Dedifferentiated amniotic fluid mesenchymal stem cell (primary cell): Measurements from ENCODE around the gene RNU1-2.
"Not testable (repeated sequence)": the region's sequence is repeated elsewhere in the genome, so short reads cannot be mapped to it uniquely, and the experiment has no call there.

ENCODE experiments used
- DNase-seq: peaks from one replicate; pipeline ENCODE4 v3.0.0-alpha.2; 2016; ENCODE audit errors: extremely low spot score

Gene RNU1-2

DNA sequence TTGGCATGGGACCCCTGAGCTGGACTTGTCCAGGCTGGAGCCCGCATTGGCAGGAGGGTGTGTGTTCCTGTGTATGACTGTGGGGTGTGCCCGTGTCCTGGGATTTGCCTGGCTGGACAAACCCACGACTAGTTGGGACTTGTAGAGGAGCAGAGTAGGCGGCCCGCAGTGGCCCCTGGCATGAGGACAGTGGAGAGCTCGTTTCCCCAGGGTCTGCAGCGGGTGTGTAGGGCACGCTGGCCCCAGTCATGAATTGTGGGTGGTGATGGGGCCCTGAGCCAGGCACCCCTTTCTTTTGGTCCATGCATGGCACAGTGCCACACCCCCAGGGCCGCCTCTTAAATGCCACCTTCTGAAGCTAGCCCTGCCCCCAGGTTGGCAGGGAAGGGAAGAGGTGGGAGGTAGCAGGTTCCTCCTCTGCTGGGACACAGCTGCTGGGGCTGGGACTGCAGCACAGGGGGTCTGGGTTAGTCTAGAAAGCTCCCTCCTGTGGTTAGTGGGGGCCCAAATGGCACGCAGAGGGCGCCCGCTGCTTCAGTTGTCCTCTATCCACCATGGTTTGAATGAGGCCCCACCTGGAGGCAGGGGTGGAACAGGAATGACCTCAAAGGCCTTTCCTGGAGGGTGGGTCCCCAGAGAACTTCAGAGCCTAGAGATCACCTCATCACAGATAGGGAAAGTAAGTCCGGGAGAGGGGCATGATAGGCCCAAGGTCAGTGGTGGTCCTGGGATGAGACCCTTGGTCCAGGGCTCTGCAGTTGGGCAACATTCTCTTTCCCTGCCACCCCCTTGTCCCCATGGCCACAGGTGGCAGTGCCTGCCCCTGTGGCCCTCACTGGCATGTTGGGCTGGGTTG, 30.1 kb downstream of the RNU1-2 start:
- DNase-seq = no peak

DNA sequence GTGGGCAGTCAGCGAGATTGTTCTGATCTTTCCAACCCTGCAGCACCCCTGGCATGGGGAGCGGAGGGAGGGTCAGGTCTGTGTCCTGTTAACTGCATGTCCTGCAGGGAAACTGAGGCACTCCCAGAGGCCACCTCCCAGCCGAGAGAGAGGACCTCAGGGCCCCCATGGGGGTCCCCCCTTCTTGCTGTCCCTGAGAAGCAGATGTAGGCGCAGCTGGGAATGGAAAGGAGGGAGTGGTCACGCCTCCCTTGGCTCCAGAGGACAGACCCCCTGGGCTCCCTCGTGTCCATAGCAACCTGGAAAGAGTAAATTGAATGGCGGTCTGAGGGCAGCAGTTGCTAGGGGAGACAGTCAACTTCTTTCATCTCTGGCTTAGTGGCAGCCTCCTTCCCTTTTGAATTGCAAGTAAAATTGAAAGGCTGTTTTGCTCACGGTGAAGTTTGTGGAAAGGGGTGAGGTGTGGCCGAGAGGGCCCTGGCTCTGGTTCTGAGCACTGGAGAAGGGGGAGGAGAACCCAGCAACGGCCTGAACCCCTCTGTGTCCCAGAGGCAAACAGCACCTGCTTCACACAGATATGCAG, 30.8 kb downstream of the RNU1-2 start:
- DNase-seq = no peak

DNA sequence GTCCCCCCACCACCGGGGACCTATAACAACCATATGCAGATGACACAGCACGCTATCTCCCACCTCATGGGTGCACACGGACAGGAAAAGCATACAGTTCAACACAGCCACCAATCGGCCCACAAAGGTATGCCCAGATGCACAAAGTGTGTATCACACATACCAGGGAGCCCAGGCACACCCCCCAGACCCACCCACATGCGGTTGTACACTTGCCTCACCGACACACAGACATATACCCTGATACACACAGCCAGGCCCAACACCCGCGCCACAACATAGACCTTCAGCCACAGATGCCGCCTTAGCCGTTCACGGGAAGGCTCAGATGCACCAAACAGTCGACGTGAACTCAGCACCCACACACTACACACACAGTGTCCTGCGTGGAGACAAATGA, 31.5 kb downstream of the RNU1-2 start:
- no peak for DNase-seq

DNA sequence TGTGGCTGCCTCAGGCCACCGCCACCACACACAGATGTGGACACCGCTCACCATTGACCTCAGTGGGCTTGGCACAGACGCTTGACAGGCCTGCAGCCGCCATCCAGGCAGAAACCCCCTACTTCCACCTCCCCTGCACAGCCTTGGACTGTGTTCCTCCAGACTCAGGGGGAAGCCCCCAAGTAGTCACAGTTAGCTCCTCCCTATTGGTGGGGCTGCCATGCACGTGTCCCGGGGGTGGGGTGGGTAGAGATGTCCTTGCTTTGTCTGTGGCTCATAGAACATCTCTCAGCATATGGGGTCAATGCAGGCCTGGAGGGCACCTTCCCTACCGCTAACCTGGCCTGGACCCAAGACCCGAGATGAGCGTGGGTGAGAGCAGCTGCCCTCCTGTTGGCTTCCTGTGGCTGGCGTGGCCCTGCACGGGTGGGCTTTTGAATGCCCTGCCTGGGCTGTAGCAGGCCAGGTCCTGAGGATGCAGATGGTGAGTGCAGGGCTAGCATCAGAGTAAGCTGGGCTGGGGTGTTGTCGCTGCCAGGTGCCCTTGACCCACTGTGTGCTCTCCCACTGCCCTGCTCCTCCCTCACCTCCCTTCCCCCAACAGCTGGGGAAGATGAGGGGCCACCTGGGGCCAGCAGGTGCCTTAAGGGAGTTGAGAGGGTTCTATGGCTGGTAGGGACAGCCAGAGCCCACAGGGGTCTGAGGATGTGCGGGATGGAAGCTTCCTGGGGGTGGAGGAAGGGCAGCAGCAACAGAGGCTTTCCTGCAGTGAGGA, 32.1 kb downstream of the RNU1-2 start:
- DNase-seq = no peak

DNA sequence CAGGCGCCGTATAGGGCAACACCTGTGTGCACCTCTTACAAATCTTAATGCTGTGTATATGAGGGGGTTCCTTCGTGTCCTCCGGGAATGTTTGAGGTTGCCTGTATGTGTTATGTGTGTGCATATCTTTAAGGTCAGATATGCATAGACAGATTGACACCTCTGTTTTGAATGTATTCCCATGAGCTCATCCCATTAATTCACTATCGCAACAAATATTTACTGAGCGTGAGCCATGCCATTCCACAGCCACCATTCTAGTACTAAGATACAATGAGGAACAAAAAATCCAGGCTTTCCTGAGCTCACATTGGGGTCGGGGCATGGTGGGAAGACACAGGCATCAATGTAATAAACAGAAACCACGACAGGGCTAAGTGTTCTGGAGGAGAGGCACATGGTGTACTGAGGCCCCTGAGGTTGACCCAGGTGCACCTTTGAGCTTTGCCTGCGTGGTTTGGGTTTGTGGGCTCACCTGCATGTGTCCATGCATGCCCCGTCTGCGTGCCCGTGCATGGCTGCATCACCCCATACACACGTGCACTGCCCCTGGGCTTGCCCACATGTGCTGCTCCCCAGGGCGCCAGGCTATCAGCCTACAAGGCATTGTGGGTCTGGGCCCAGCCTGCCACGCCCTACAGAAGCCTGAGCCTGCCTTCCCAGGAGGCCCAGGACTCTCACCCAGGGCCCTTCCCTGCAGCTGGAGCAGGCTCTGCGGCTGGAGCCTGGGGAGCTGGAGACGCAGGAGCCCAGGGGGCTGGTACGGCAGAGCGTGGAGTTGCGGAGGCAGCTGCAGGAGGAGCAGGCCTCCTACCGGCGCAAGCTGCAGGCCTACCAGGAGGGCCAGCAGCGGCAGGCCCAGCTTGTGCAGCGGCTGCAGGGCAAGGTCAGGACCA, 33.6 kb downstream of the RNU1-2 start:
- DNase-seq = not testable (repeated sequence)

DNA sequence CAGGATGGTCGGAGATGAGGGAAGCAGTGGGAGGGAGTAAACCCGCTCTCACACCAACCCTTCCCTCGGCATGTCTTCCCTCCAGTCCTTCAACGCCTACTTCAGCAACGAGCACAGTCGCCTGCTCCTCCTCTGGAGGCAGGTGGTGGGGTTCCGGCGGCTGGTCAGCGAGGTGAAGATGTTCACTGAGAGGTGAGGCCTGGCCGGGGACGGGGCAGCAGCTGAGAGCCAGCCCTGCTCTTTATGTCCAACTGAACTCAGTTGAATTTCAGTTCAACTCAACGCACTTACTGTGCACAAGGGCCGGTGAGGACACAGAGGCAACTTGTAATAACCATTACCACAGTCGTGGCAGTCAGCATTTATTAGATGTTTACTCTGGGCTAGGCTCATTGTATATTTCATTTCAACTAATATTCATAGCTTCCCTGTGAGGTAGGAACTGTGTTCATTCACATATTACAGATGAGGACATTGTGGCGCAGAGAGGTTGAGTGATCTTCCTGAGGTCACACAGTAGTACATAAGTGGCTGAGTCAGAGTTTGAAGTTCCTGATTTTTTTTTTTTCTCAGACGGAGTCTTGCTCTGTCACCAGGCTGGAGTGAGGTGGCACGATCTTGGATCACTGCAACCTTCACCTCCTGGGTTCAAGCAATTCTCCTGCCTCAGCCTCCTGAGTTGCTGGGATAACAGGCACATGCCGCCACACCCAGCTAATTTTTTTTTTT, 35.6 kb downstream of the RNU1-2 start:
- DNase-seq = not testable (repeated sequence)

DNA sequence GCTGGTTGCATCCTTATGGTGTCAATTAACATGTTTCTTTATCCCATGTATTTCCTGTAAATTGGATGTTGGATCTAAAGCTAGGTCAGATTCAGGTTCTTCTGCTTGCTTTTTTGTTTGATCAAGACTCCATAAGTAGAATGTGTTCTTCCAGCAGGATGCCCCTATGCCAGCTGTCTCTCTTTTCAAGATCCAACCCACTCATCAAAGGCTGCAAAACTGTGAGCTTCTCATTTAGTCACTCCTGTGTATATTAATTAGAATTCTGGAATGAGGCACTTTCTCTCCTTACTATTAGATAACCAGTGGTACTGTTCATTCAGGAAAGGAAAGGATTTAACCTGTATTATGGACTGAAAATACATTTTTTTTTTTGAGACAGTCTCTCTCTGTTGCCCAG, 38.2 kb downstream of the RNU1-2 start:
- not testable (repeated sequence) for DNase-seq

DNA sequence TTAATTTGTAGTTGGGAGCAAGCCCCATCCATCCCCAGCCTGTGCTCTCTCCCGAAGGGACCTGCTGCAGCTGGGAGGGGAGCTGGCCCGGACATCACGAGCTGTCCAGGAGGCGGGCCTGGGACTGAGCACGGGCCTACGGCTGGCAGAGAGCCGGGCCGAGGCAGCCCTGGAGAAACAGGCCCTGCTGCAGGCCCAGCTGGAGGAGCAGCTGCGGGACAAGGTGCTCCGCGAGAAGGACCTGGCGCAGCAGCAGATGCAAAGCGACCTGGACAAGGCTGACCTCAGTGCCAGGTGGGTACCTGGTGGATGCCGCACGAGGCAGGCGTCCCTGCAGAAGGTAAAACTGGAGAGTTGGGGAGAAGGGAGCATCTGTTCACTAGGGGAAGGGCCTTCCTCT, 40.8 kb downstream of the RNU1-2 start:
- DNase-seq = not testable (repeated sequence)

DNA sequence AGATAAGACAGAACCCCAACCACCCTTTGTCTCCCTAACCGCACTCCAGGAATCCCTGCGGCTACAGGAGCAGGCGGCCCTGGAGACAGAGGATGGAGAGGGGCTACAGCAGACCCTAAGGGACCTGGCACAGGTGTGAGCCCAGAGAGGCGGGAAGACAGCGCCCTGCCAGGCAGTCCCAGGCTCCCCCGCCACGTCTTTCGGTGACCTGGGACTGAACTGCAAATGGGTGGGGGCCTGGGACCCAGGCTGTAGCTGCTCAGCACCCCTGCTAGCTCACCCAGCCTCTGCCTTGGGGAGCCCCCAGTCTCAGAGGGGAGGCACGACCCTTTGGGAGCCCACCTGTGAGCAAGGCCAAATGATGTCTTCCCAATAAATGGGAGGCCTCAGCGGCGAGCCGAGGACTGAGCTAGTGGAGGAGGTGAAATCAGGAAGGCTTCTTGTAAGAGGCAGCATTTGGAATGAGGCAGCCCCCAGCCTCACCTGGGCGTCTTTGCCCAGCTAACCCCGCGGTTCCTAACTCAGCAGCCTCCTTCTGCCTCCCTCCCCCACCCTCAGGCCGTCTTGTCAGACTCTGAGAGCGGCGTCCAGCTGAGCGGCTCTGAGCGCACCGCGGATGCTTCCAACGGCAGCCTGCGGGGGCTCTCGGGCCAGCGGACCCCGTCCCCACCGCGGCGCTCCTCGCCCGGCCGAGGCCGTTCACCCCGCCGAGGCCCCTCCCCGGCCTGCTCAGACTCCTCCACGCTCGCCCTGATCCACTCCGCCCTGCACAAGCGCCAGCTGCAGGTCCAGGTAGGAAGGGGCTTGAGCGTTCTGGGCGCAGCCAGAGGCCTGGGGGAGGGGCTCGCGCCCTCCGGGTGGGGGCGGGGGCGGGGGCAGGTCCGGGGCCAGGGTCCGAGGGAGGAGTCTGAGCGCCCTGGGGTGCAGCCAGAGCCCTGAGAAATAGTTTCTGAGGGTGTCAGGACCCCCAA, 42.9 kb downstream of the RNU1-2 start:
- no peak for DNase-seq

DNA sequence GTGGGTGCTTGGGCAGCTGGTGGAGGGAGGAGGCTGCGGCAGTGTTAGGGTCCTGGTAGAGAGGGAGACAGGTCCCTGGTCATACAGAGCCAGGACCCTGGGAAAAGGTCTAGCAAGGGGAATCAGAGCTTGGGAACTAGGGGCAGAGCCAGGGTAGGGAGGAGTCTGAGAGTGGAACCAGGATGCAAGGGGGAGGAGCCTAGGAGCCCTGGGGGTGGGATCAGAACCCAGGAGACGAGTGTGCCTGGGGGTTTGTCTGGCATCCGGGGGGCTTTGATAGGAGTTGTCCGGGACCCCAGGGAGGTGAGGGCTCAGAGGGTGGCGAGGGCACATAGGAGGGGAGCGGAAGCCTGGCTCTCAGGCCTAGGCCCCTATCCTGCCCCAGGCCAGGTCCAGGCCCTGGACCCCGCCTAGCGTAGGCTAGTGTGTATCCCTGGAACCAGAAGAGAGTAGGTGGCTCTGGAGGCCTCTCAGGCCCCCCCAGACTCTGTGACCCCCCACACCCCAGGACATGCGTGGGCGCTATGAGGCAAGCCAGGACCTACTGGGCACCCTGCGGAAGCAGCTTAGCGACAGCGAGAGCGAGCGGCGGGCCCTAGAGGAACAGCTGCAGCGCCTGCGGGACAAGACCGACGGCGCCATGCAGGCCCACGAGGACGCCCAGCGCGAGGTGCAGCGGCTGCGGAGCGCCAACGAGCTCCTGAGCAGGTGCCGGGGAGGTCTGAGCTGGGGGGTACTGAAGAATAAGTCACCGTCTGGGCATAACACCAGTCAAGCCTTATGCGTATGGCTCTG, 43.8 kb downstream of the RNU1-2 start:
- not testable (repeated sequence) for DNase-seq

DNA sequence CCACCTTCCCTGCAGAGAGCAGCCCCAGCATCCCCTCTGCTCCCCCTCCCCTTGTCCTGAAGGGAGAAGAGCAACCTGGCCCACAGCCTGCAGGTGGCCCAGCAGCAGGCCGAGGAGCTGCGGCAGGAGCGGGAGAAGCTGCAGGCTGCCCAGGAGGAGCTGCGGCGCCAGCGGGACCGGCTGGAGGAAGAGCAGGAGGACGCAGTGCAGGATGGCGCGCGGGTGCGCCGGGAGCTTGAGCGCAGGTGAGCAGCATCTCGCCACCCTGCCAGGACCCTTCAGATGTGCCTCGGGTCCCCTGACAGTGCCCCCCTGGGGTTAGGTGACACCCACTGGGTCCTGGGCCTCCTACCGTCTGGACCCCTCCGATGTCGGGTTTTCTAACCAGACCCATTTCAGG, 48.3 kb downstream of the RNU1-2 start:
- DNase-seq = no peak

DNA sequence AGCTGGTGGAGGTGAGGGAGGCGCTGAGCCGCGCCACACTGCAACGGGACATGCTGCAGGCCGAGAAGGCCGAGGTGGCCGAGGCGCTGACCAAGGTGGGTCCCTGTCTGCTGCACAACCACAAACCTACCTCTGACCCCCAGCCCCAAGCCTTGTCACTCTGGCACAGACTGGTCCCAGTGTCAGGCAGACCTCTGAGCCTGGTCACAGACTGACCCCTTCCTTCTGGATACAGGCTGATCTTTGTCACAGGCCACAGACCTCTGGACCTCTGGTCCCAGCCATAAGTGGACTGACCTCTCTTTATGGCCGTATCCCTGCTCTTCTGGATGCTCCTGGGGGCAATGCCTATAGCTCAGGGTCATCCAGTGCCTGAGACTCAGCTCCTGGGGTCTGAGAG, 49.7 kb downstream of the RNU1-2 start:
- not testable (repeated sequence) for DNase-seq
